DMS79 (cell line): Measurements from ENCODE around the gene RHBG.
A peak's percentile ranks its signal among the peaks of the same experiment; 100 is the strongest.

ENCODE experiments used
- DNase-seq: peaks from one replicate; lab custom pipeline; 2025; lab: John Stamatoyannopoulos, UW

RHBG gene

DNA sequence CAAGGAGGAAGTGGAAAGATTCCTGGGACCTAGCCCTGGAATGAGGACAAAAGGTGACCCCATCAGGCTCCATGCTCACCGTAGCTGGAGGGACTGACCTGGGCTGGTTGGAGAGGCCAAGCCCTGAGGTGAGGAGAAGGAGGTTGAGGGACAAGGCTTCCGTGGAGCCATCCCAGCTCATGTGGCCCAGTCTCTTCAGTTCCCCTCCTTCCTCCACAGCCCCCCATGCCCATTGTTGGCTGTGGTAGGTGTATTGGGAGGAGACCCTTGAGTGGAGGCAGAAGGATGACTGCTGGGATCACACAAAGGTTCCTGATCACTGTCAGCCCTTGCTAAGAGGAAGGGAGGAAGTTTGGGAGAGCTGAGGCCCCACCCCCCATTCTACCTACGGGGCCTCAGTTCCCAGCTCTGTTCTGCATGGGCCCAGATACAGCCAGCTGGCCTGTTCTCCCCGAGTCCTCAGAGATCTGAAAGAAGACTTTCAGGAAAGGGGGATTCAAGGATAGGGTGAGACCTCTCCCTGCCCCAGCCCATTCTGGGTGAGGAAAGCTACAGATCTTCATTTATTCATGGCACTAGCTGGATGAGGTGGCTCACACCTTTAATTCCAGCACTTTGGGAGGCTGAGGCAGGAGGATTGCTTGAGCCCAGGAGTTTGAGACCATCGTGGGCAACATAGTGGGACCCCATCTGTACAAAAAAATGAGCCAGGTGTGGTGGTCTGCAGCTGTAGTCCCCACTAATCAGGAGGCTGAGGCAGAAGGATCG is 17.3 kb downstream of the RHBG start:
- DNase-seq, result no peak

DNA sequence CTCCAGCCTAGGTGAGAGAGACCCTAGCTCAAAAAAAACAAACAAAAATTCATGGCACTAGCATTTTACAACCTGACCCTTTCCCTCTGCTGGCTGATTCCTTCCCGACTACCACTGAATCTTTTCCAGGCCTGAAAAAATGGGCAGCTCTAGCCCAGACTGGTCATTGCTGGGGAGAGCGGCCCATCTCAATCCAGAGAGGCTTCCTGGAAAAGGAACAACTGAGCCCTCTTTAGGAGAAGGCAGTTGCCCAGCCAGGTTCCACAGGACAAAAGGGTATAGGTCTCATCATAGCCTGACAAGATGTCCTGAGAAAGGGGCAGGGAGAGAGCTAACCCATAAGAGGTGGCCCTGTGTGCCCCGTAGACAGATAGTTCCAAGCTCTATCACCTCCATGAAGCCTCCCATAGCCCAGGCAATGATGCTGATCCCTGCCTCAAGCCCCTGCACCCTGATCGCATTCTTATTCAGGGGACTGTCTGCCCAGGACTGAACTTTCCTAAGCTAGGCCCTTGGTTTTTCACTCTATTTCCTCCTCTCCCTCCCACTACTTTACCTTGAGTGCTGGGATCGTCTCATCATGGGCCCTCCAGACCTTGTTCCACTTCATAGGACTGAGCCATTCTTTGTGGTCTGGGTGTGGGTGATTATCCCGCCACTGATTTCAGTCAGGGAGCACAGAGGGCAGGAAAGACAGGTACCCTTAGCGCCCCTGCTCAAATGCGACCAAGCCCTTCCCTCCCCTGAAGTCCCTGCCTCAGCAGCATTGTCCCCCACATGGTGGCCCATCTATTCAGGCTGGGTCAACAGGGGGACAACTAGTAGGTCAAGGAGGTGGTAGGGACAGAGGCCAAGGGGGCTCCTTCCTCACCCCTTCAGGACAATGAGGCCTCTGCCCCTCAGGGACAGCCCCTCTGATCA is 18.2 kb downstream of the RHBG start:
- DNase-seq, result no peak

DNA sequence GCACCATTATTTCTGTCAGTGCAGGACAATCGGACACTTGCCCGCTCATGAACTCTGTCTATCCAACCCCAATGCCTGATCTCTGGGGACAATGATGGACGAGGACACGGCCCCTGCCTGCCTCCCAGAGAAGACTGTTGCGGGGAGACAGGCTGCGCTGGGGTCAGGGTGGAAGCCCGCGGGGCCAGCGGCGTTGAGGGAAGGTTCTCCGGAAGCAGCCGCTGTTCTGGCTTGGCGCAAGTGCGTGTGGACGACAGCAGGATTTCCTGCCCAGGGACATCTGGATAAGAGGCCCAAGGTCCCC is 18.8 kb downstream of the RHBG start:
- no peak for DNase-seq

DNA sequence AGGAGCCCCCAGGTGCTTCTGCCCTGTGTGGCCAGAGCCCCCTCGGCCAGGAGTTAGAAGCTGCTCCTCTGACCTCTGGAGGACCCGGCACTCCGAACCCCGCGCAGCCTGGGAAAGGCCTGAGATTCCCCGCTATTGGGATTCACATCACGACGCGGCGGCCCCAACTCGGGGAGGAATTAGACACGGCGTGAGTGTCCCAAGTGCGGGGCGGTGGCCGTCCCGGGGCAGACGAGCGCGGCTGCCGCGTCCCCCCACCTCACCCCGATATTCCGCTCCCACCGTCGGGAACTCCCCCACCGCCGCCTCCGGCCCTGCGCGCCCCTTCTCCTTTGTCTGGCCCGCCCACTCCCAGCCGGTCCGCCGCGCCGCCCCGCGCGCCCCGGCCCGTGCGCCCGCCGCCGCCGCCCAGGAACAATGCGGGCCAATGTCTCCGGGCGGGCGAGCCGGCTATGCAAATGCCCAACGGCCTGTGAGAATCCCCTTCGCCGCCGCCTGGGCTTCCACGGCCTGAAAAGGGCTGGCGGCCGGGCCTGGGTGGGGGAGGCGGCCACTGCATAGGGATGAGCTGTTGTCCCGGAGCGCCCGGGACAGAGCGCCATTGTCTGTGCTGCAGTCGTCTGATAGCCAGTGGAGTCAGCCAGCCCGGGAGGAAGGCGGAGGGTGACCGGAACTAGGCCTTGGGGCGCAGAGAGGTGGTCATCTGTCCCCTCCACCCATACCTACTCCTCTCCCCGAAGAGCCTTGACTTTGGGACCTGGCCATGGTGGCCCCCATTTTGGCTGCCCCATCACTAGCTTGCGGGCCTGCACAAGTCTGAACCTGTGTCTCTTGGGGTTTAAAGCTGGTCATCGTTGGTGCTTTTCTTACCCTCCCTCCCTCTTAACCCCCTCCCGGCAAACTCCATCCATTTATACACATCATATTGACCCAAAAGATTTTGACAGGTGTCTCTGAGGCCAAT is 19.4 kb downstream of the RHBG start:
- no peak for DNase-seq

DNA sequence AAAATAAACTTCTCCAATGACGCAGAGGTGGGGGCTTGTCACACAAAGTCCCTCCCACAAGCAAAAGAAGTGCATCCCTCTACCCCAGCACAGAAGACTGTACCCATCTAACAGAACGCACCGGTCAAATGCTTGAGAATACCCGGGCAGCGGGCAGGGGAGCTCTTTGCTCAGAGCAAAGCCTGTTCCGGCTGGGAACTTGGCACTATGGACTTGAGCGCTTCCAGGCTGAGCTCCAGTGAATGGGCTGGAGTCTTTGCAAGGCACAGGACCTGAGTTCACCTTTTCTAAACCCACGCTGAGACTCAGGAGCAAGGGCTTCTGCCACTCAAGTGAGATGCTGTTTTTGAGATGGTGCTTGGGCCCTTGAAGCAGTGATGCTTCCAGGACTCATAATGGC is 20.3 kb downstream of the RHBG start:
- DNase-seq, result no peak

DNA sequence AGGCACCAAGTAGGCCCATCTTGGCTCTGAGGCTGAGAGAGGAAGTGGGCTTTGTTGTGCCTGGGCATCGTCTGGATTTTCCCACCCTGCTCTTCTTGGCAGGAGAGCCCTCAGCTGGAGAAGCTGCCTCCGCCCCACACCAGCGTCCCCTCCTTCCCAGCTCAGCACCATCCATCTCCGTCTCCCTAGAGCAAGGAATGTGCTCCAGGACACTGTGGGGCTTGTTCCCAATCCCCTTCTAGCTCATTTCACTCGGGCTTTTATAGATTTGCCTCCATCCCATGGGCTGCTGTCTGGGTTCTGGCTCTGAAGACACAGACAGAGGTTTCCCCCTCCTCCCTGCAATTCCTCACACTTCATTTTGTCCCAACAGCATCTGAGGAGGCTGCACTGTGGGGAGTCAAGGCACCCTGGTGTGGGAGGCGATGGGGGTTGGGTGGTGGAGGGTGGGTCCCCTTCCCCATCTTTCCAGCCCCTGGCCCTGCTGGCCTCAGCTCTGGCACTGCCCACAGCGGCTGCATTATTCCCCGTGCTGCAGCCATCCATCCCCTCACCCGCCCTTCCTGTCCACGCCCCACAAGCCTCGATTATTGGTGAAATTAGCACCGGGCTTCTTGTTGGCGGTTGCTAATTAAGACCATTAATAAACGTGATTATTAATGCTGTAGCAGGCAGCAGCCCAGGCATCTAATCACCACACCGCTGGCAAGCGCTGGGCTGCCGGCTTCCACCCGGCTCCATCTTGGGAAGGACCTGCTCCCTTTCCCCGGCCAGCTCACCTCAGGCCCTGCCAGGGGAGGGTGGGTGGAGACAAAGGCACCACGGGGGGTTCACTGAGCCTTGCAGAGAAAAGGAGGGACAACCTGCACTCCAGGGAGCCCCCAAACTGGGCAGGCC is 21.7 kb downstream of the RHBG start:
- DNase-seq, result no peak

DNA sequence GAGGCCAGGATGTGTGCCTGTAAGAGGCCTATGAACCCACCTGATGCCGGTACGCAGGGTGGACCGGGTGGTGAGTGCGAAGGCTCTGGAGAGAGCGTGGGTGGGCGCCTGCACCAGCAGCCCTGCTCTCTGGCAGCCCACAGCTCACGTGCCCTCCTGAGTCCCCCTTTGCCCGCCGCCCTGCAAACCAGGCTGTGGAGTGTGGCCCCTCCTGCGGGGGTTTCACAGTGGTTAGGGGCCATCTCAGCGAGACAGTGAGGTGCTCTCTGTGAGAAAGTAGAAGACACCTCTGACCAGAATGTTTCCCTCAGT is 22.3 kb downstream of the RHBG start:
- DNase-seq, result no peak

DNA sequence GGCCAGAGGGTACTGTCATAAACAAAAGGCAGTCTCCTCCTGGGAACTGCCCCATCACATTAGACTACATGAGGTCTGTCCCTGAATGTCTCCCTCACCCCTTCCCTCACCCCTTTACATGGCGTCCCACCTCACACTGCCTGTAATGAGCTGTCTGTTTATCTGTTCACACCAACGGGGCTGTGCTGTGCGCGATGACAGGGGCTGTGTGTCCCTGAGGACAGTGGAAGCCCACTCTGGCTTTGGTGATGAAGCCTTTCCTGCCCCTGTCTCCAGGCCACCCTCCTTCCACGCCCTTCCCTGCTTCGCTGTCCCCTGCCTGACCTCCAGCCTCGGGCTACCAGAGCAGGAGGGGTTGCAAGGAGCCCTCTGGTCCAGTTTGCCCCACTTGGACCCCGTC is 22.7 kb downstream of the RHBG start:
- DNase-seq, result no peak

DNA sequence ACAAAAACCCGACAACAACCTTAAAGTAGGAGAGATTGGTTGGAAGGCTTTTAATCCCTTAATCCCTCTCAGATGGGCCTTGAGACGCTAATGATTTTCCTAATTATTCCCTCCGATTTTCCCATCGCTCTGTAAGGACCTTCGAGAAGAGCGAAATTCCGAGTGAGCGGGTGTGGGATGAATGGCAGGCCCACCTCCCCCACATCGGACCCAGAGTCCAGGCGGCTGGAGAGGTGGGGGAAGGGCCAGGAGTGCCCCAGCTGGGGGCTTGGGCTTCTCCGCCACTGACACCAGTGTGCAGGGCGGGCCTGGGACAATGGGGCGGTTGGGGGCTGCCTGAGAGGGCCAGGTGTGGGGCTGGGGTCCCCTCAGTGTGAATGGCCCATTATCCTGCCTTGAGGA is 23.4 kb downstream of the RHBG start:
- no peak for DNase-seq

DNA sequence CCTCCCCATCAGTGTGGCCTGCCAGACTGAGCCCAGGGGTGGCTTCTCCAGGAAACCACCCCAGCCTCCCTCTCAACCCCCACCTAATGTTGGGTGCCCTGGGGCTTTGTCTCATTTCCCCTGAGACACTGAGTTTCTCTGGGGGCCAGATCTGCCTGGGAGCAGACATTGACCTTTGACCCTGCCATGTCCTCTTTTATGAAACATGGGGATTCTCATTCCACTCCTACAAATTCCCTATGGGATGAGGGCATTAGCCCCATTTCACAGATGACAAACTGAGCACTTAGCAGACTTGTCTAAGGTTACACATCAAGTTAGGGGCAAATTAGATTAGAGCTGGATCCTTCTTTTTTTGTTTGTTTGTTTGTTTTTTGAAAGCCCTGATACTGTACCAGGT is 24.1 kb downstream of the RHBG start:
- no peak for DNase-seq

DNA sequence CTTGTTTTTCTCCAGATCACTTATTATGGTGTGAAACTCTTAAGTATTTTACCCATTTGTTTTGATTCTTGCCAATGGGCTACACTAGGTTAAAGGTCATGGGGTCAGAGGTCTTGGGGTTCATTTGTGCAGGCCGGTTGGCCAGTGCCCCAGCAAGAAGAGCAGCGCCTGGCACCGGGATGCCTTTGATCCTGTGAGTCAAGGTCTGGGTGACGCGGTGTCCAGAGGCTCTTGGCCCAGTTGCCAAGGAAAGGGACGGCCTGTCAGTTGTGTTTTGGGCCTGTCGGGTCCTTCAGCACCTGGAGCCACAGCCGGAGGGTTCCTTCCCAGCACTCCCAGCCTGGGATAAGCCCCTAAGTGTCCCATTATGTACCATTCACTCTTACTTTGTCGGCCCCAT is 25.1 kb downstream of the RHBG start:
- DNase-seq, result no peak

DNA sequence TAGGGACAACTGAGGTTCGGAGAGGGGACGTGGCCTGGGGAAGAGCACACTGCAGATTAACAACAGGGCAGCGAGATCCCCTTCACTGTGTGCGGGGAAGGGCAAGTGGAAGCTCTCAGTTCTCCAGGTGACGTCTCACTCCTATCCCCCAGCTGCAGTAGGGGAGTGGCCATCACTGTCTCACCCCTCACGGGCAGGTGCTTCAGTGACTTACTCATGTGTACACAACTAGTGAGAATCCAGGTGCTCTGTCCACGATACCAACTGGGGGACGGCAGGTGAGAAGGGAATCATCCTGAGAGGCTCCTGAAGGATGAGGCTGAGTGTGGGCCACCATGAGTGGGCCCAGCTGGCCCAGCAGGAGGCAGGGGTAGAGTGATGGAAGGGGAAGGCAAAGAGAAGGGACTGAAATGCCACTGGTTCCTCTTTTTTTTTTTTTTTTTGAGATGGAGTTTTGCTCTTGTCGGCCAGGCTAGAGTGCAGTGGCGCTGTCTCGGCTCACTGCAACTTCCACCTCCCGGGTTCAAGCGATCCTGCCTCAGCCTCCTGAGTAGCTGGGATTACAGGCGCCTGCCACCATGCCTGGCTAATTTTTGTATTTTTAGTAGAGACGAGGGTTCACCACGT is 25.9 kb downstream of the RHBG start:
- DNase-seq, result peak; percentile 6

DNA sequence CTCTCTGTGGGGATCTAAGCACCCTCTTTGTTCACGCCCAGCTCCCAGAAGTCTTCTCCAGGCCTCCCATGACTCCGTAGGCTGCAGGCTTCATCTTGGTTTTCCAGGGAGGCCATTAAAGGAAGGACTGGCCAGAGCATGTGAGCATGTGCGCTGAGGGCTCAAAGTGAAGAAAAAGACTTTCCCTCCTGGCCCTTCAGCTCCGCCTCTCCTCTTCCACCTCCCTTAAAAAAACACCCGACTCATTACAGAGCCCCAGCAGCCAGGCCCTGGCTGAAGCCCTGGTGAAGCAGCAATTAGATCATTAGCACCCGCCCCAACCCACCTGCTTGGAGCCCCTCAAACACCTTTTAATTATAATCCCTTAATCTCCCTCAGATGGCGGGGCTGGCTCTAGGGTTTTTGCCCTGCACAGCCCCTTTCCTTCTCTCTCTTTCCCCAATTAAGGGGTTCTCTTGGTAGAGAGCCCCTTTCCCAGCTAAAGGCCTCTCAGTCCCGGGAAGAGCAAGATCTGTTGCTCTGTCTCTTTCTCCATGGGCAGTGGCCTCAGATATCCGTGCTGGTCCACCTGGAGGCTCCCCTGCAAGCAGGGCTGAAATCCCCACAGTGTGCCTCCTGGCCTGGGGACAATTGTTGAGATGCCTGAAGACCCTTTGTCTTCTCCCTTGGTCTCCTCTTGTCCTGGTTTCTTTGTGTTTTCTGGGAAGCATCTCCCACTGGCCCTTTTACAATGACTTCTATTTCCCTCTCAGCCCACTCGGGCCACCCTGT is 30.5 kb downstream of the RHBG start:
- DNase-seq, result no peak

DNA sequence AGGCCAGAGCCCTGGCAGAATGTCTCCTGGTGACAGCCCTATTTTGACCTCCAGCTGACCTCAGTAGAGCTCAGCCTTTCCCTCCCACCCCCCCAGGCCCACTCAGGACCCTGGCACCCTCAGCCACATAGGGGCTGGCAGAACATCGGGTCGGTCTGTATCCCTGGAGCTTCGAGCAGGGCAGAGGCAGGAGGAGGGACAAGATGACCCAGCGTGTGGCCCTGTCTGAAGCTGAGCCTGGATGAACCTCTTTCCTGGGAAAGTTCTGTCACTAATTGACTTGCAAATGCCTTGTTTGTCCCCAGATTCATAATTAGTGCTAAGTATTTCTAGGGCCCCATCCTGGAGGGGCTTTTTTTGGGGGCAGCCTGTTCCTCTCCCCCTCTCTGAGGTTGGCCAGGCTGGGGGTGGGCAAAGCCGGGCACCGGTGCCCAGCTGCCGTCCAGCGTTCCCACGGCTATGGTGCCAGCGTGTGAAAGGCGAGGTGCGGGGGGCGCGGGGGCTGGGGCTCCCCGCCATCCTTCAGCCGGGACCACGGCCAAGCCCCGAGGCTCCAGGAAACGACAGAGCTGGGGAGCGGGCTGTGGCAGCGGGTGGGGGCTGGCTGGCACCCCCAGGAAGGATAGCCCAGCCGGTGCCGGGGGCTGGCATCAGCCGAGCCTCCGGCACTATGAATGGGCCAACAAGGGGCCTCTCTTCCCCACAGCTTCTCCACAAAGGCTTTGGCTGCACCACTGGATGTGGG is 31.4 kb downstream of the RHBG start:
- no peak for DNase-seq

DNA sequence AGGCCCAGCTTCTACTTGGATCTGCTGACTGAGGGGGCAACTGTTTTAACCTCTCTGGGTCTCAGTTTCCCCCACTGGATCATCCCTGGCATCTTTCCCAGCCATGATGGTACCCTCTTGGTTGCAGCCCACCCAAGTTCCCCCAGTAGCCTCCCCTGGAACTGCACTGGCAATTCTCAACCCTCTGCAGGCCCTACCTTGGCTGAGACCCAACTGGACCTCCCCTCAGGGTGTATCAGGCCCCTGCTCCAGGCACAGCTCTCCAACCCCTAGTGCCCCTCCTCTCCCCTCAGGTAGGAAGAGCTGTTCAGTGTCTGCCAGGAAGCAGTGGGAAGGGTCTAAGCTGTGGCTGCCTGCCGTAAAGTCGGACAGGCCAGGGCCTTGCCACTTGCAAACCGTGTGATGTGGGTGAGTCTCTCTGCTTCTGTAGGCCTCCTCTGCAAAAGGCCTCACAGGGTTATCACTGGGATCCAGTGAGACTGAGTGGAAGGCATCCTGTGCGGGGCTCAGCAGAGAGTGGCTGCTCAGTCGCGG is 32.1 kb downstream of the RHBG start:
- no peak for DNase-seq

DNA sequence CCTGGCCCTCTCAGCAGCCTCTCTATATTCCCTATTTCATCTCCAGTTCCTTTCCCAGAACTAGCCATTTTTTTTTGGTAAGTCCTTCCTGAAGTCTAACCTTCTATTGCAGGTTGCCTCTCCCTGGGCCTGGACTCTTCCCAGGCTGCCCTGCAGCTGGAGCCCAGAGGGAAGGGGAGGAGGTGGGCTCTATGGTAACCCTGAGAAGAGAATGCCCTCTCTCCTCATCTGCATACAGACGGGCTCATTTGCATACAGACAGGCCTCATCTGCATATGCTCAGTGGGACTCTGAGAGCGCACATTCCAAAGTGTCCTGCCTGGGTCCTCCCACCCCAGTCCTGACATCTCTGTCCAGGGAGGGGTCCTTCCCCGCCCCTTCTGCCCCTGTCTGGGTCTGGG is 32.7 kb downstream of the RHBG start:
- no peak for DNase-seq

DNA sequence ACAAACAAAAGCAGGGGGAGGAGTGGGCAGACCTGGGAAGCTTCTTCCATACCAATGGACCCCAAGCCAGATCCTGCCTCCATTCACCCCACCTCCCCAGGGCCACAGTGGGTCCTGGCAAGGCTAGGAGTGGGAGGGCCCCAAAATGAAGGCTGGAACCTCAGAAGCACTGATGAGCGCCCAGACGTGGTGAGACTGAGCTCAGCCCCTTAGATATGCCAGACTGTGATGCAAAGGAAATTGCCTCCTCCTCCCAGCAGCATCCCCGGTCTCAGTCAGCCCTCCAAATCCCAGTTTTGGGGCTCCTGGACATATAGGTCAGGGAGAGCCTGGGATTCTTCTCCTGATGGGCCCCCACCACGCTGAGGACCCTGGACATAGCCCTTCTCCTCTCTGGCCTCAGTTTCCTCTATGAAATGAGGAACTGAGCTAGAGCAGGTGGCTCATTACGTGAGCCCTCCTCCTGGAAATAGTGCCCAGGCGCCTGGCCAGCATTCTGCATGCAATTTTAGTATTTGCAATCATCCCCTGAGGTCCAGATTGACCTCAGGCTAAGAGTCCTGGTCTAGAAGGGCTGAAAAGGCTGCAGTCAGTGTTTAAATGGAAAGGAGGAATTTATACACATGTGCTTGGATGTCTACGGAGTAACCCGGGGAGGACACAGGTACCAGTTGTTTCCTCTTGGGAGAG is 33.5 kb downstream of the RHBG start:
- no peak for DNase-seq

DNA sequence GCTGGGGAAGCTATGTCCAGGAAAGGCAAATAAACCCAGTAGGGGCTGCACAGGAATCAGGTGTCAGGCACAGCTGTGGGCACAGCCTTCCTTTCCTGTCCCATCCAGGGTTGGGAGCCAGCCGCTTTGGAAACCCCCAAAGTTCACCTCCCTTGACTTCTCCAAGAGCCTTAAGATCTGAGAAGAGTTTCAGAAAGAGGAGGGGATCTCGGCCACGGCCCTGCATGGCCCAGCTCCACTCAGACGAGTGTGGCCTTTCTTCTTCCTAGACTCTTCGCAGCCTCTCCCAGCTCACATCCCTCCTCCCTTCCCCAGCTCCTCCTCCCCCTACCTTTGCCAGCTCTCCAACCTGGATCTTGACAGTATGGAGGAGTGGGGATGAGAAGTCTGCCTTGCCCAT is 36.7 kb downstream of the RHBG start:
- DNase-seq, result no peak

DNA sequence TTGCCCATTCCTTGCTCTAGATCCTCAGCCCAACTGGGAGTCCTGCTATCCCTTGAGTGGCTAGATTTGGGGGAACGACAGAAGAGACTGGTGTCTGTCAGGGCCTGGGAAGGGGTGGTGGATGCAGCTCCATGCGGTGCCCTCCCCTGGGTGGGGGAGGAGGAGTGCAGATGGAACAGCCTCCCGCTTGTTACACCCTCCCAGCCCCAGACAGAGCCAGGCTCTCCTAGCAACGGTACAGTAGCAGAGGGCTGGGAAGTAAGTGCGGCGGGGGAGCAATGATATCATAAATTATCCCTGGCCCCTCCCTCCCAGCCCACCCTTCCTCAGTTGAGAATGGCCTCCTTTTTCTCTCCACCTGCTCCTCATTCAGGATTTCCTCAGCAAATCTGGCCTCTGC is 37.2 kb downstream of the RHBG start:
- DNase-seq, result no peak
